NB4 (cell line): ENCODE results near the gene AIFM2.
"Not testable (repeated sequence)": the region's sequence is repeated elsewhere in the genome, so short reads cannot be mapped to it uniquely, and the experiment has no call there.

Source experiments
- DNase-seq: peaks from one replicate; pipeline ENCODE4 v3.0.0; 2010; ENCODE audit warnings: low read depth
- H3K4me3 ChIP-seq: one replicate; pipeline ENCODE4 v1.5.1; 2011; ENCODE audit warnings: mild to moderate bottlenecking, low read depth, low read length, moderate library complexity
- MYC ChIP-seq: IDR thresholded peaks from 2 replicates; pipeline ENCODE4 v1.6.1; 2011; ENCODE audit warnings: low read depth, low read length
- POLR2A ChIP-seq: IDR thresholded peaks from 2 replicates; pipeline ENCODE4 v1.6.1; 2011; ENCODE audit warnings: mild to moderate bottlenecking; ENCODE audit not compliant: insufficient read length; ENCODE audit errors: extremely low read depth
- TF ChIP-seq, protein P1 (sequence below): IDR thresholded peaks from 2 replicates; pipeline ENCODE4 v1.6.1; 2011; ENCODE audit warnings: low read depth, low read length
- TF ChIP-seq, protein P2 (sequence below): IDR thresholded peaks from one replicate; pipeline ENCODE4 v1.5.1; 2012; ENCODE audit warnings: low read depth, low read length

The AIFM2 gene

DNA sequence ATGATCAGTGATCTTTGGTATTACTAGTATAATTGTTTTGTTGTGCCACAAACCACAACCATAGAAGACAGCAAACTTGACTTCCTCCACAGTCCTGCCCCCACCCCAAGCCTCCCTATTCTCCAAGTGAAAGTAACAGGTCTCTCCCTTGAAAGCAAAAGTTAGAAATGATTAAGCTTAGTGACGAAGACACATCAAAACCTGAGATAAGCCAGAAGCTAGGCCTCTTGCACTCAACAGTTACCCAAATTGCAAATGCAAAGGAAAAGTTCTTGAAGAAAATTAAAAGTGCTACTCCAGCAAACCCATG, 30.2 kb upstream of the AIFM2 start:
- TF ChIP-seq, protein P1, sequence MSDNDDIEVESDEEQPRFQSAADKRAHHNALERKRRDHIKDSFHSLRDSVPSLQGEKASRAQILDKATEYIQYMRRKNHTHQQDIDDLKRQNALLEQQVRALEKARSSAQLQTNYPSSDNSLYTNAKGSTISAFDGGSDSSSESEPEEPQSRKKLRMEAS = no peak
- TF ChIP-seq MYC (no peak), POLR2A (no peak)
- TF ChIP-seq, protein P2, sequence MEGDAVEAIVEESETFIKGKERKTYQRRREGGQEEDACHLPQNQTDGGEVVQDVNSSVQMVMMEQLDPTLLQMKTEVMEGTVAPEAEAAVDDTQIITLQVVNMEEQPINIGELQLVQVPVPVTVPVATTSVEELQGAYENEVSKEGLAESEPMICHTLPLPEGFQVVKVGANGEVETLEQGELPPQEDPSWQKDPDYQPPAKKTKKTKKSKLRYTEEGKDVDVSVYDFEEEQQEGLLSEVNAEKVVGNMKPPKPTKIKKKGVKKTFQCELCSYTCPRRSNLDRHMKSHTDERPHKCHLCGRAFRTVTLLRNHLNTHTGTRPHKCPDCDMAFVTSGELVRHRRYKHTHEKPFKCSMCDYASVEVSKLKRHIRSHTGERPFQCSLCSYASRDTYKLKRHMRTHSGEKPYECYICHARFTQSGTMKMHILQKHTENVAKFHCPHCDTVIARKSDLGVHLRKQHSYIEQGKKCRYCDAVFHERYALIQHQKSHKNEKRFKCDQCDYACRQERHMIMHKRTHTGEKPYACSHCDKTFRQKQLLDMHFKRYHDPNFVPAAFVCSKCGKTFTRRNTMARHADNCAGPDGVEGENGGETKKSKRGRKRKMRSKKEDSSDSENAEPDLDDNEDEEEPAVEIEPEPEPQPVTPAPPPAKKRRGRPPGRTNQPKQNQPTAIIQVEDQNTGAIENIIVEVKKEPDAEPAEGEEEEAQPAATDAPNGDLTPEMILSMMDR = no peak
- no peak overlapping the region for H3K4me3 ChIP-seq
- DNase-seq = peak; percentile 59

DNA sequence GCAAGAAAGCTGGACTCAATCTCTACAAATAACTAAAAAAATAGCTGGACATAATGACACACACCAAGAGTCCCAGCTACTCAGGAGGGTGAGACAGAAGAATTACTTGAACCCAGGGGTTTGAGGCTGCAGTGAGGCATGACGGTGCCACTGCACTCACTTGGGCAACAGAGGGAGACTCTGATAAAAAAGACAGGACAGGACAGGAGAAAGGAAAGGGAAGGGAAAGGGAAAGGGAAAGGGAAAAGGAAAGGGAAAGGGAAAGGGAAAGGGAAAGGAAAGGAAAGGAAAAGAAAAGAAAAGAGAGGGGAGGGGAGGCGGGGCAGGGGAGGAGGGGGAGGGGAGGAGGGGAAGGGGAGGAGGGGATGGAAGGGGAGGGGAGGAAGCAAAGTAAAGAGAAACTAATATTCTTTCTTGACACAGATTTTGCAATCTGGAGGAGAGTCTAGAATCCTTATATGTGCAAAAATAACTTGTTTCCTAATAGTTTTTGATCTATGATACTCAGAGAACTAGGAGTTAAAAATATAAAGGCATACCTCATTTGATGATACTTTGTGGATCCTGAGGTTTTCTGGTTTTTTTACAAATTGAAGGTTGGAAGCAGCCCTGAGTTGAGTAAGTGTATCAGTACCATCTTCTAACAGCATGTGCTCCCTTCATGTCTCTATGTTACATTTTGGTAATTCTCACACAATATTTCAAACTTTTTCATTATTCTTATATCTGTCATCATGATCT, 29.7 kb upstream of the AIFM2 start:
- no peak for TF ChIP-seq MYC
- TF ChIP-seq, protein P2 = no peak
- TF ChIP-seq POLR2A = no peak
- TF ChIP-seq, protein P1 = no peak
- no peak for DNase-seq
- H3K4me3 ChIP-seq = no peak overlapping the region

DNA sequence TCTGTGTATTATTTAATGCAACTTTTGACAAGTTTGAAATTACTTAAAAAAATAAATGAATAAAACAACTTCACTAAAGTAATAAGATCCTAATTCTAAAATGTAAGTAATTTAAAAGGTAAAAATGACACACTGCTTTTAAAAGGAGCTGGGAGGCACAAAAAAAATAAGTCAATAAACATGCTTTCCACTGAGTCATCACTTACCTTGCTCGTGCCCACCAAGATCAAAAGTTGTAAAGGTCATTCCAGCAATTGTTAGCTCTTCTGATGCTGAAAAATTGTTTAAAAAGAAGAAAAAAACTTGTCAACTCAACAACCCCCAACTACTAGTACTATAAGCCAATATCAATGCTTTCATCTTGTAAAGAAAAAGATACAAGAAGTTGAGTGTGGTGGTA, 28.2 kb upstream of the AIFM2 start:
- TF ChIP-seq POLR2A (no peak), MYC (no peak)
- TF ChIP-seq, protein P2 = no peak
- TF ChIP-seq, protein P1 = no peak
- no peak for DNase-seq
- H3K4me3 ChIP-seq = no peak overlapping the region

DNA sequence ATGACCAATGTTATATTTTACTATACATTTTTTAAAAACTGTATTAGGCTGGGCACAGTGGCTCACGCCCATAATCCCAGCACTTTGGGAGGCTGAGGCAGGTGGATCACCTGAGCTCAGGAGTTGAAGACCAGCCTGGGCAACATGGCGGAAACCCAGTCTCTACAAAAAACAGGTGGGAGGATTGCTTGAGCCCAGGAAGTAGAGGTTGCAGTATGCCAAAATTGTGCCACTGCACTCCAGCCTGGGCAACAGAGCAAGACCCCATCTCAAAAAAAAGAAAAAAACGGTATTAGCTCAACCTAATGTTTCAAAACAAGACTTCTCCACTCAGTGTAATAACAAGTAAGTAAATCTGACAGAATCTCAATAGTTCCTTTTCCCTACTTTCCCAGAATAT, 26.7 kb upstream of the AIFM2 start:
- H3K4me3 ChIP-seq, DNase-seq: not testable (repeated sequence)

DNA sequence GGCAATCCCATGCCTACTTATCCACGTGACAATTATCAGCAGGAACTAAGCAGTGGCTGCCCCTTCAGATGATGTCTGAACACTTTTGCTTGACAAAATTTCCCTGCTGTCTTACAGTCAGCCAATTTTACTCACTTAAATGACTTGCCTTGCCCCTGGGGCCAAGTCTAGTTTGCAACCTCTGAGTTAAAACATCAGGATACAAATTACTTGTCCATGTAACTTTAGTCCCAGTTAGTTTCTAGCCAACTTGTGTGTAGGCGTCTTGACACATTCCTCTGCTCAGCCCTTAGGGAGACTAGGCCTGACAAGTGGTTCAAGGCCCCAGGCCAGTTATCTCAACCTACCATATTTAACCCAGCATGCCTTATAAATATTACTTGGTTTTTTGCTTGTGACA, 25.5 kb upstream of the AIFM2 start:
- H3K4me3 ChIP-seq = no peak overlapping the region
- TF ChIP-seq, protein P2 = no peak
- no peak for TF ChIP-seq MYC
- TF ChIP-seq POLR2A = no peak
- TF ChIP-seq, protein P1 = no peak
- DNase-seq = no peak

DNA sequence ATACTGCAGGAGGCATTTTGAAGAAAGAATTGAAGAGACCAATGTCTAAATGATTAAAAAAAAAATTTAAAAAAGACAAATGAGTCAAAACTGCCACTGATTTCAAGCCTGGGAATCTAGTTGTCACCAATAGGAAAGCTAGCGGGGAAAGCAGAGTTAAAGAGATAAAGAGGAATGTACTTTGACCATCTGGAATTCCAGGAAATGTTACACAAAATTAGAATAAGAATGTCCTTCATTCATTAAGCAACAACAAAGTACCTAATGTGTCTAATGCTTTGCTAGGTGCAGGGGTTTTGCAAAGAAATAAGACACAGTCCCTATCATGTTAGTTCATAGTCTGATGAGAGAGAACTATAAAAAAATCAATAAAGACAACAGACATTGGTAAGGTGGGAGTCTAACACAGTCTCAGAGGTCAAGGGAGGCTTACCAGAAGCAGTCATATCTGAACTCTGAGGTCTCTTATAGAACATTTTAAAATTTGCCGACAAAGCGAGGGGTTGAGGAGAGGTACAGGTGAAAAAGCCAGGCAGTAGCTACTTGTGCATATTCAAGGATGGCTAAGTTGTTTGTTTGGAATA, 22.7 kb upstream of the AIFM2 start:
- no peak for DNase-seq
- TF ChIP-seq, protein P1 = no peak
- TF ChIP-seq, protein P2 = no peak
- H3K4me3 ChIP-seq = no peak overlapping the region
